ENCODE results near the gene HDAC6.

- TF ChIP-seq POLR2A (IDR thresholded peaks at IDR 0.05) (no peak), CTCF (IDR thresholded peaks at IDR 0.05) (no peak)
Observed at GRCh38 chrX:48772602-48773001, 29.3 kb upstream of the HDAC6 start.

All from adrenal gland (tissue), 5 donors.